ENCODE data around the gene HNRNPA1.
"Not testable (repeated sequence)": the region's sequence is repeated elsewhere in the genome, so short reads cannot be mapped to it uniquely, and the experiment has no call there.

HNRNPA1 gene

DNA sequence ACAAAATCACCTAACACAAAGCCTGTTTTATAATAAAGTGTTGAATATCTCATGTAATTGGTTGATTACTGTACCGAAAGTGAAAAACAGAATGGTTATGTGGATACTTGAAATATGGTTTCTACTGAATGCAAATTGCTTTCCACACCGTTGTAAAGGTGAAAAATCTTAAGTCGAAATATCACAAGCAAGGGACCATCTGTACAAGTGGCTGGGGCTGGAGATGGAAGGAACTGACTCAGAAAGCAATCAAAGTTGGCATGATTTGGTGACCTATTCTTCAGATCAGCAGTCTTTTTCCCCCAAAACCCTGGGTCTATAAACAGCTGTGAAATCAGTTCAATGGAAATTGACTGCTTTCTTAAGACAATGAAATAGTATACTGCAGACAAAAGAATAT lies 4.2 kb upstream of the HNRNPA1 start:
- no peak for DNase-seq (ENCODE audit: low read depth)

- no peak for DNase-seq (ENCODE audit: low read depth)
Observed at GRCh38 chr12:54277823-54278276, 2.7 kb upstream of the HNRNPA1 start.

DNA sequence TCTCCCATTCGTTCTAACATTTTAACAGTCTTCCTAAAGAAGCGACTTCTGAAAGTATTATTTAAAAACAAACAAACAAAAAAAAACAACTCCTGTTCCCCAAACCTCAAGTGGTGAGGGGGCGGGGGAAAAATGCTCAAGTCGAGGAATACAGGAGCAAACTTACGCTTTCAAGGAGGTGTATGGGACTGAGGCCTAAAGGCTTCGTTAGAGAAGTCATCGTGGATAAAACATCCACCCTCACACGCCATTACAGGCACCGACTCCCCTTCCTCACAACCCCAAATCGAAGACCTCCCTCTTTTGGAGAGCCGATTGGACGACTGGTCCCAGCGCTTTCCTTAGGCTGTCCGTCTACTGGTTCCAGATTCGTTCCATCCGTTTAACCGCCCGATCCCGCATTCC lies 1.3 kb upstream of the HNRNPA1 start:
- DNase-seq (ENCODE audit: low read depth) = no peak

GRCh38 chr12:54279632-54280467 lies 676 bp upstream of the HNRNPA1 start, which contains the start of gene CBX5:
Gene CBX5 (minus strand): TSS chr12:54280122. CDS start chr12:54257650, 22,472 bp downstream.
- DNase-seq (ENCODE audit: low read depth) = peak; percentile 98

DNA sequence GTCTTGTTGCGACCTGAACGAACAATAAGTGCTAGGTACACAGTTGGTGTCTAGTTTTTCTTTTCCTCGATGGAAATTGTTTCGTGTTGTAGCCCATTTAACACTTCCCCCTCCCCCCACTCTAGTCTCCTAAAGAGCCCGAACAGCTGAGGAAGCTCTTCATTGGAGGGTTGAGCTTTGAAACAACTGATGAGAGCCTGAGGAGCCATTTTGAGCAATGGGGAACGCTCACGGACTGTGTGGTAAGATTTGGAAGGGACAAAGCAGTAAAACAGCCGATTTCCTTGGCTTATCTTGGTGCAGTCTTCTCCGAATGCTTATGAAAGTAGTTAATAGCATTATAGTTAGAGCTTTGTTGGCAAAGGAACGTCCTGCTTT lies 724 bp downstream of the HNRNPA1 start:
- not testable (repeated sequence) for DNase-seq (ENCODE audit: low read depth)

GRCh38 chr12:54281694-54282093 lies 1.2 kb downstream of the HNRNPA1 start:
- not testable (repeated sequence) for DNase-seq (ENCODE audit: low read depth)

DNA sequence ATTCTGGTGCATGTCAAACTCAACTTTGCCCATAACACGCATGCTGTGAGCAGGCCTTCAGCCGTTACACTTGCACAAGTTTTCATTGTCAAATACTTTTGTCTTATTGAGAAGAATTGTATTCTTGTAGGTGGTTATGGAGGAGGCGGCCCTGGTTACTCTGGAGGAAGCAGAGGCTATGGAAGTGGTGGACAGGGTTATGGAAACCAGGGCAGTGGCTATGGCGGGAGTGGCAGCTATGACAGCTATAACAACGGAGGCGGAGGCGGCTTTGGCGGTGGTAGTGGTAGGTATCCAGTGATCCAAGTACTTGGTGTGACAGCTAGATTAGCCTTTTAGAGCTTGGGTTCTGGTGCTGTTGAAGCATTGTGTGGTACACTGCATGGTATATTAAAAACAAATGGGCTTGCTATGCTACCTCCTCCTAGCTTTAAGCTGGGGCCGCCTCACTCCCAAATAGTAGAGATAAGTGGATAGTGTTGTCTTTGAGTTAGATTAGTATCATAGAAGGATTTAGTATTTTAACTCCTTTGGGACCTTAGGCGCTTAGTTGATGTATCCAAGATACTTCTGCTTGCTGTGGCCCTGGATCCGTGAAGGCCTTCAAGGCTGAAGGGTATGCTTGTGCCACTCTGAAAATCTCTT lies 2.5 kb downstream of the HNRNPA1 start:
- no peak for DNase-seq (ENCODE audit: low read depth)

DNA sequence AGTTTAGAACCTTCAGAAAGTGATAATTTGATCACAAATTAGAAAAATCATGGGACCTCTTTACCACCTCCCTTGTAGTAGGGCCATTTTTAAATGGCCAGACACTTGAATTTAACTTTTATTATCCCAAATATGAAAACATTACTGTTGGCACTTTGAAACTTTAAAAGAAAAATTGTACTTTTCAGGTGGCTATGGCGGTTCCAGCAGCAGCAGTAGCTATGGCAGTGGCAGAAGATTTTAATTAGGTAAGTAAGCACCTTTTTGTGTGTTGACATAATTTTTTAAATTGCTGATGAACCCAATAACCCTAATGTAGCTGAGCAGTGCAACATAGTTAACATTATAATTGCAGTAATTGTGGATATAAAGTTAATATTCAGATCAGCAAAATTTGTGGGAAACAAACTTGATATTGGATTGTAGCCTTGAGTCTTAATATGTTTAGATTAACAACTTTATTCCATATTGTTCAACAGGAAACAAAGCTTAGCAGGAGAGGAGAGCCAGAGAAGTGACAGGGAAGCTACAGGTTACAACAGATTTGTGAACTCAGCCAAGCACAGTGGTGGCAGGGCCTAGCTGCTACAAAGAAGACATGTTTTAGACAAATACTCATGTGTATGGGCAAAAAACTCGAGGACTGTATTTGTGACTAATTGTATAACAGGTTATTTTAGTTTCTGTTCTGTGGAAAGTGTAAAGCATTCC lies 3.7 kb downstream of the HNRNPA1 start:
- not testable (repeated sequence) for DNase-seq (ENCODE audit: low read depth)

DNA sequence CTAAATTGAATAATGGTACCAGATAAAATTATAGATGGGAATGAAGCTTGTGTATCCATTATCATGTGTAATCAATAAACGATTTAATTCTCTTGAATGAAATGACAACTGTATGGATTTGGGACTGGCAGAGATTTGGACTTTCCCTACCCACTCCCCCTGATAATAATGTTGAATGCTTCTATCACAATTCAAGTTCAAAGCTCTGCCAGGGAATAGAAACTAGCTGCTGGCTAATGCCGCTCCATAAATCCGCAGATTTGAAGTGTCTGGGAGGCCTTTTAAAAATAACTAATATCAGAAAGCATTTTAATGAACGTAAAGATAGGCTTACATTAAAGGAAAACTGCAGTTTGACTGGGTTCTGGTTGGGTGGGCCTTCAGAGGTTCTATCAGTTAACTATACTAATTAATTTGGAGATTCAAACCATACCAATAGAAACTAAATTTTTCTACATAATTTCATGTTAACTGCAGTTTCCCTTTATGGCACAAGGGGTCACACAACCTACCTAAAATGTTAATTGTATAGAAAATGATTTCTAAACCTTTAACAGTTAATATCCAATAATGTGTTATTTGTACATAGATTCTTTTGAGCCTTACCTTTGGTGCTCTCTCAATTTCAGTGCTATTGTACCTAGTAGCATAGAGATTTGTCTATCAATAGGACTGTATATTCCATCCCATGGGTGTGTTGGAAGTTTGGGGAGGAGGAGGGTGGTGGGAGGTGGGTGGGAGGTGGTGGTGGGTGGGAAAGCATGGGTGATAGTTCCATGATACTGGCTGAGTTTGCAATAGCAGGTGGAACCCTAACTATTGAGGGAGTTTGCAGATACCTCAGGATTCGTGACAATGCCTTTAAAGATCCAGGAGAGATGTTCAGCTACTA lies 4.9 kb downstream of the HNRNPA1 start:
- no peak for DNase-seq (ENCODE audit: low read depth)

DNA sequence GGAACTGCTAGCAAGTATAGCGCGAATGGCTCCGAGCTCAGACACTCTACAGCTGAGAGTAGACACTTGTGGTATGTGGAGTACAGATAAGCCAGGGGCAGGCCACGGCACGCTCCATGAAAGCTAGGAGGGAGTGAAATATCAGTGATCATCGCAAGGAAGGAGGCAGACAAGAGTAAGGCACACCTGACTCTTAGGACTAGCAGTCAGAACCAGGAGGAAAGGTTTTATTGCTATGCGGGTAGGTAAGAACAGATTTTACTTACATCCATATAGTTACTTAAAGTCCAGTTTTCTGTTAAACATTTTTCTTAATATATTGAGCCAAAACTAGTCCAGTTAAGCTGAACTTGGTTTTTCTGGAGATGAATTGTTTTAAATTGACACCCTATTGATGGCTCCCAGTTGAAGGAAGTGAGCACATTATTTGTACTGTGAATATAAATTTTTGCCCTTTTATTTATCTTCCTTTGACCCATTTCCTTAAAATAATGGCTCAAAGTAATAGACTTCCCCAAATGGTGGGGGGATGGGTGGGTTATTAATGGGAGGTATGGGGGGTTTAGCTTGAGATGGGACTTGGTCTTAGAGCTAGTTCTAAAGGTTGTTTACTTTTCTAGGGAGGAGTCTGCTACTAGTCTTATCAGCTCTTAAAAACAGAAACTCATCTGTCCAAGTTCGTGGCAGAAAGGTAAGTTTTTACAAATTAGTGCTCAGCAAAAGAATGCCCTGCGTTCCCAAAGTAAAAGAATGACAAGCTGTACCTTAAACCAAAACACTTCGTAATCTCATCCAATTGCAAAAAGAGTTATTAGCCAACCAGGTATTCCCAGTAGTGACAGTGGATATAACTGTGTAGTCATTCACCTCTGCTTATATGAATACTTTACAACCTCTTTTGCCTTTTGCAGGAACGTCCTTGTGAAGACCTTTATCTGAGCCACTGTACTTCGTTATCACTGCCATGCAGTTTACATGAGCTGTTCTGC lies 5.8 kb downstream of the HNRNPA1 start:
- DNase-seq (ENCODE audit: low read depth) = no peak

DNA sequence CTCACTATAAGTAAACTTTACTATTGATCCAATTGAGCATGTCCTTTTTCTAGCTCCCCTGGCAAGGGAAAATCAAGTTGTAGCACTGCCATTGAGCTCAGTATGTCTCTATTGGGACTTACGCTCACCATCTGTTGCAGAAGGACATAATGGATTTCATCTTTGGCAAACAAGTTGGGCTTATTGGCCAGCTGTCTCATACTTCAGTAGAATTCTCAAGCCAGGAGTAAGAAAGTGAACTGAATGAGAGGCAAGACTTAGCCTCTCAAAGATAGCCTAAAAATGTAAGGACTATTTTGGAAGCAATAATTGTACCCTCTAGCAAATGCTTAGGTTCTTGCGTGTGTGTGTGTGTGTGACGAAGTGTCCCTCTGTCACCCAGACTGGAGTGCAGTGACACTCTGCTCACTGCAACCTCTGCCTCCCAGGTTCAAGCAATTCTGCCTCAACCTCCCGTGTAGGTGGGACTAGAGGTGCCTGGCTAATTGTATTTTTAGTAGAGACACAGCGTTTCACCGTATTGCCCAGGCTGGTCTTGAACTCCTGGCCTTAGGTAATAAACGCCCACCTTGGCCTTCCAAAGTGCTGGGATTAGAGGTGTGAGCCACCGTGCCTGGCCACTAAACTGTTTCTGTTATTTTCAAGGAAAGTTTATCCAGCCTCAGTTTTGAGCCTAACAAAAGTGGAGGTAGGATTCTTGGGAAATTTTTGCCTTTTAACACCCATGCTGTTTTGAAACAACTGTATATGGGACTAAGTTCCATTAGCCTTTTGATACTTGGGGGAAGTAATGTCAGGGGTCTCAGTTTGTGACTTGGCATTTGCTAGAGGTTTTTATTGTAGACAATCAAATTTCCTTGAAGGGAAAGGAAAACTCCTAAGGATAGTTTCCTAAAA lies 7.0 kb downstream of the HNRNPA1 start:
- DNase-seq (ENCODE audit: low read depth) = no peak

DNA sequence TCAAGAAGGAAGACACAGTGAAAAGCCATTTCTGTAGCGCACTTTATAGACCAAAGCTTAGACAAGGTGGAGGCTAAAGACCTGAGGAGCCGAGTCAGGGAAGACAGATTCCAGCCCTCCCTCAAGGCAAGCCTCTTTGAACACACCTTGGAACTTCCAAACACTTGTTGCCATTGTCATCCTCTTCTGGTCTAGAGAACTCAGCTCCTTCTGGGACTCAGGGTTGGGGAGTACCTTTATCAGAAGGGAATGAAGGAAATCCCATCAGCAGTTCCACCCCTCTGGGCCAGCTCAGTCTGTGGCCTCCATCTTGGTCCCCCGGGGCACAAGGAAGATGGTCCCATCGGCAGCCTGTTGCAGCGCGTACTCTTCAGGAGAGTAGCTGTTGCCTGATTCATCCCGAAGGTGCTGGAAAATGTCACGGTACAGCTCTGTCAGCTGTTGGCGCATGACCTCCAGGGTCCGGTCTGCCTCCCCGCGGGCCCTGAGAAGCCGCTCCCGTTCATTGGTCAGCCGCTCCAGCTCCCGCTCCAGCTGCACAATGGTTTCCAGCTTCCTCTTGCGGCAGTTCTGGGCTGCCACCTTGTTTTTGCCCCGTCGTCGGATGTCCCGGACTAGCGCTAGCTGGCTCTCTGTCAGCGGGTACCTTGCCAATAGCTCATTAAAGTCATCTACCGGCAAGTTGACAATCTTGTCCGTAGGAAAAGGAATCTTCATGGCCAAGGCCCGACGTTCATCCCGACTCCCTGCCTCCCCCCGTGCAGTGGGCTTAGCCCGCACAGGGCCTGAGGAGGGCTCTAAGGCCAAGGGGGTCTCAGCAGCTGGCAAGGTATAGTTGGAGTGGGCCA lies 11.8 kb downstream of the HNRNPA1 start:
- DNase-seq (ENCODE audit: low read depth) = no peak

DNA sequence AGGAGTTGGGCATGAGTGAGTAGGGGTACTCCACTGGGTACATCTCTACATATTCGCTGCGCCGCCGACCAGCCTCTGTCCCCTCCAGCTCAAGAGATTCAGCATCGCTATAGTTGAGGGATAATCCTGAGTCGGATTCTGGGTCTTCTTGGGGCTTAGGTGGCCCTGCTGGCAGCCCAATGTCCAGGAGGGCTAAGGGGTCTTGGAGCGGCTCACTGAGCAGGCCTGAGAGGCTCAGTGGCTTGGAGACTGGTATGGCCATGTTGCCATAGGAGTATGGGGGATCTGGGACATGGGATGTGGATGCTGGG lies 12.4 kb downstream of the HNRNPA1 start:
- no peak for DNase-seq (ENCODE audit: low read depth)

- no peak for DNase-seq (ENCODE audit: low read depth)
Observed at GRCh38 chr12:54294152-54294952, 13.8 kb downstream of the HNRNPA1 start.

GRCh38 chr12:54294953-54295566 lies 14.5 kb downstream of the HNRNPA1 start:
- DNase-seq (ENCODE audit: low read depth) = no peak

DNA sequence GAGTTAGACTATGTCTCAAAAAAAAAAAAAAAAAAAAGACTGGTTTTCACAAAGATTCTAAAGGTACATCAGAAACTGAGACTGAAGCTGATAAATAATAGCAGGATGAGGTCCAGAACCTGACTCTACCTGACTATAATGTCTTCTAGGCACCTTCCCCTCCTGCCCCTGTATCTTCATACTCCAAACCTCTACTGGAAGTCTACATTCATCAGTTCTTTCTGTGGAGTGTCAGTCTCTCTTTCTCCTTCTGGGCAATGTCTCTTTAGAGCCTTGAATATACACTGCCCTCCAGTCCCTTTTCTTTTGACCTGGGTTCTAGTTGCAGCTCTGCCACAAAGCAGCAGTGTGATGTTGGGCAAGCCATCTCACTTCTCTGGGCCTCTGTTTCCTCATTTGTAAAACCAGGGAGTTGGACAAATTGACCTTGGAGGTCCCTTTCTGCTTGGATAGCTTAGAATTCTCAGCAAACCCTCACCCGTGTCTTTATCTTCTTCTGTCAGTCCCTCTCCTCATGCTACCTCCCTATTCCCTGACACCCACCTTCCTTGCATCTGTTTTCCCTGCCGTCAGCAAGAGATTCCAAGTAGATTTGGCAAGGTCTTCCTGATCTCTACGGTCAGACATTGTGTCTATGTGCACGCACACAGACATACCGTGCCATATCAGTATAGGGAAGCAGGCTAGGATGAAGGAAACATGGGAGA lies 16.0 kb downstream of the HNRNPA1 start:
- no peak for DNase-seq (ENCODE audit: low read depth)

- DNase-seq (ENCODE audit: low read depth) = no peak
Observed at GRCh38 chr12:54298904-54299303, 18.4 kb downstream of the HNRNPA1 start.

All from stimulated activated CD8-positive, alpha-beta memory T cell treated with anti-CD3 and anti-CD28 coated beads, Interleukin-7, amount 100 ng/mL, for 24 hours (primary cell).